Epidermal melanocyte (primary cell): Measurements from ENCODE around the gene GATAD2A.
"Not testable (repeated sequence)": the region's sequence is repeated elsewhere in the genome, so short reads cannot be mapped to it uniquely, and the experiment has no call there.

Experiments
- DNase-seq: peaks from one replicate; pipeline ENCODE4 v3.0.0; 2011; ENCODE audit warnings: low spot score; ENCODE audit not compliant: insufficient read length

Gene GATAD2A

GRCh38 chr19:19404879-19405860, at the start of gene GATAD2A:
GATAD2A (plus strand) TSS chr19:19405675; CDS start chr19:19465346, 59,671 bp downstream.
- DNase-seq = peak; percentile 44

- DNase-seq = no peak
These were observed 49.0 kb upstream of the GATAD2A start for GRCh38 chr19:19356500-19356899.

- no peak for DNase-seq
These were observed 48.4 kb upstream of the GATAD2A start for GRCh38 chr19:19356901-19357566.

GRCh38 chr19:19361075-19361594, 44.3 kb upstream of the GATAD2A start:
- DNase-seq = peak; percentile 88

- DNase-seq = no peak
These were observed 43.4 kb upstream of the GATAD2A start for GRCh38 chr19:19362075-19362474.

- peak; percentile 37 for DNase-seq
These were observed 38.8 kb upstream of the GATAD2A start for GRCh38 chr19:19366434-19367396.

- DNase-seq = no peak
These were observed 37.4 kb upstream of the GATAD2A start for GRCh38 chr19:19368087-19368486.

- no peak for DNase-seq
These were observed 34.4 kb upstream of the GATAD2A start for GRCh38 chr19:19371059-19371458.

GRCh38 chr19:19372656-19373416, 32.6 kb upstream of the GATAD2A start:
- no peak for DNase-seq

GRCh38 chr19:19379527-19379926, 25.9 kb upstream of the GATAD2A start:
- no peak for DNase-seq

GRCh38 chr19:19380316-19380715, 25.2 kb upstream of the GATAD2A start:
- not testable (repeated sequence) for DNase-seq

GRCh38 chr19:19381007-19381926, 24.2 kb upstream of the GATAD2A start:
- no peak for DNase-seq

GRCh38 chr19:19382118-19382517, 23.4 kb upstream of the GATAD2A start:
- DNase-seq = no peak

- no peak for DNase-seq
These were observed 21.0 kb upstream of the GATAD2A start for GRCh38 chr19:19384486-19384885.

GRCh38 chr19:19385131-19385895, 20.2 kb upstream of the GATAD2A start:
- peak; percentile 85 for DNase-seq

GRCh38 chr19:19385896-19386869, 19.3 kb upstream of the GATAD2A start:
- DNase-seq = no peak

- DNase-seq = no peak
These were observed 18.4 kb upstream of the GATAD2A start for GRCh38 chr19:19387108-19387507.
